HG02642 (cell line): ENCODE data around the gene EDAR.

Experiments
- ATAC-seq: cut with Tn5 transposase; IDR thresholded peaks from one replicate; pipeline ENCODE4 v1.9.1; 2021; ENCODE audit warnings: mild to moderate bottlenecking; ENCODE audit not compliant: unreplicated experiment, poor library complexity

EDAR gene

DNA sequence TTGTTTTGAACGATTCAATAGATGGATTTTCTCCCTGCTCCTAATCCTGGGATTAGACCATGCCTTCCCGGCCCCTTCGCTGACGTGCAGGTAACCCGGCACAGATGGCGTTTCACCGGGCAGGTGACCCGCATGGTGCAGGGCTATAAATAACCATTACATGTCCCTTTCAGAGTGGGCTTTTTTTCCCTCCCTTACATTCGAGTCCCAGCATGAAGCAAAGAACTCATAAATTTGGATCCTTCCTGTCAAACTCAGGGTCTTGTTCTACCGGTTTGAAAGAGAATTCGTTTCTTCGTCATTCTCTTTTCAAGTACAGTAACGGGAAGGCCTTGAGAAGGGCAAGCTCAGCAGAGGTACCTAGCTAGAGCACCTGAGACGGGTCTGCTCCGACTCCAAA lies 46.1 kb downstream of the EDAR start:
- no peak for ATAC-seq

DNA sequence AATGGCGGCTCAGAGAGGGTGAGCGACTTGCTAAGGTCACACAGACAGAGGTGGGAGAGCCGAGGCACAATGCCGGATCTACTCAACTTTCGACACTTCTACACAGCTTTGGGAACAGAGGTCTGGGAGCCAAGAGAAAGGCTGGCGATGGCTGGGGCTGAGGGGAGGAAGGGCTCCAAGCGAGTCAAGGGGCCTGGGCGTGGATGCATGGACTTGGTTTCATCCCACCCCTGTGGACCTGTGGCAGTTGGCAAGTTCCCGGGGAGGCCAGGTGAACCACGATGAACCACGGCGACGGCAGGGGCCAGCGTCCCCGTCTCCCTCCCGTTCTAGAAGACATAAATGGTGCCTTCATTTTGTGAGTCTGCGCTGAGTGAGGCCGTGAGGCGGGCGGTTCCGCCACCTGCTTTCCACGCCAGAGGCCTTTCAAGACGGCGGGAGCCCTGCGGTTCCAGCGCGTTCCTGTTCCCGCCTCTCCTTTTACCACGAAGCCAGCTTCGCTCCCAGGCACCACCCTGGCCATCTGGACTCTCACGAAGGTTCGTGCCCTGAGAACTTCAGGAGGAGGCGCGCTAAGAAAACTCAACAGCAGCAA lies 46.7 kb downstream of the EDAR start:
- ATAC-seq, result no peak

- no peak for ATAC-seq
Measured at GRCh38 chr2:108941767-108942166, 47.3 kb downstream of the EDAR start.

DNA sequence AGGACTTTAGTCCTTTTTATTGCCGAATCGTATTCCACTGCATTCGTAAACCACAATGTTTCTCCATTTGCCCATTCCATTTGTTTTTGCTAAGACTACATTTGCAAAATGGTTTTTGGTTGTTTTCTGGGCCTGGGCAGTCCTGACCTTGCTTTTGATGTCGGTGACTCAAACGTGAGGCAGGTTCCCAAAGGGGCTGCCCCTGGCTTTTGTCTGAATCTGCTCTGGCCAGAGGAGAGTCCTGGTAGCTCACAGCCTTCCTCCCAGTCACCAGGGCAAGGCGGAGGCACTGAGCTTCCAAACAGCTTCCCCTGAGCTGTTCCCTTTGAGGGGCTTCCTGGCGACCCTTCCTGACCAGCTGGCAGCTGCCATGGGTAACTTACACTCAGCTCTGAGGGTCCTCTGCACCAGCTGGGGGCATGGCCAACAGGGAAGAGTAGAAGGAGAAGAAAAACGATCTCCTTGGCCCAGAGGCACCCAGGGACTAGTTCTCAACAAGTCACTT lies 47.8 kb downstream of the EDAR start:
- ATAC-seq, result no peak

DNA sequence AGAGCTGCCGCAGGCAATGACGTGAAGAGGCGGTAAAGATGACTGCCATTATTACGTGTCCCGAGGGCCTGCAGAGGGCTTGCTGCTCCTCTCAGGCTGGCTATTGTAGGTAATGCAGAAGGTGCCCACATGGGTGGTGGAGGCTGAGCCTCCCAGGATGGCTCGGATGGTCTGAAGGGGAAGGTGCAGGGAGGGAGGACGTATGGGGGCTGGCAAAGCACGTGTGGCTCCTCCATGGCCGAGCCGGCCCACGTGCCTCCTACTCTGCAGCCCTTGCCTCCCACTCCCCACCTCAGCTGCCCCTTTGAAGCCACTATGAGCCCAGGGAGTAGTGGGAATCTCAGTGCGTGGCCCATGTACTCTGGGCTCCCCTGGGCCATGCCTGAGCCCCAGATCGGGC lies 48.9 kb downstream of the EDAR start:
- no peak for ATAC-seq

- ATAC-seq, result no peak
Measured at GRCh38 chr2:108938077-108938710, 50.8 kb downstream of the EDAR start.

DNA sequence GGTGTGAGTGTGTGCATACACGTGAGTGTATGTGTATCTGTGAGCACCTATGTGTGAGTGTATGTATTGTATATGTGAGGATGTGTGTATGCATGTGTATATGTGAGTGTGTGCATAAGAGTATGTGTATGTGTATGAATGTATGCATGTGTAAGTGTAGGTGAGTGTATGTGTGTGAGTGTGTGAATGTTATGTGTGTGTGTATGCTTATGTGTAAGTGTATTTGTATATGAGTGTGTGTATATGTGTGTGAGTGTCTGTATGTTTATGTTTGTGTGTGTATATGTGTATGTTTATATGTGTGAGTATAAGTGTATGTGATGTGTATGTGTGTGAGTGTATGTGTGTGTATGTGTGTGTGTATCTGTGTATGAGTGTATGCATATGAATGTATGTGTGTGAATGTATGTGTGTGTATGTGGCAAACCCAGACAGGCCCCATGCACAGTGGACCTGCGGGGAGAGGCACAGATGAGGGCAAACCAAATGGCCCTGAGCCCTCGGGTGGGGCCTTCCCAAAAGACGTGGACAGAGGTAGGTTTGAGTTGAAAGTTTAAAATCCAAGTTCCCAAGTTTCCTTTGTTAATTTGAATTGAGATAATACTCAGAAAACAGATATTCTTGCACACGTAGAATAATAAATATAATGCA lies 51.5 kb downstream of the EDAR start:
- no peak for ATAC-seq

DNA sequence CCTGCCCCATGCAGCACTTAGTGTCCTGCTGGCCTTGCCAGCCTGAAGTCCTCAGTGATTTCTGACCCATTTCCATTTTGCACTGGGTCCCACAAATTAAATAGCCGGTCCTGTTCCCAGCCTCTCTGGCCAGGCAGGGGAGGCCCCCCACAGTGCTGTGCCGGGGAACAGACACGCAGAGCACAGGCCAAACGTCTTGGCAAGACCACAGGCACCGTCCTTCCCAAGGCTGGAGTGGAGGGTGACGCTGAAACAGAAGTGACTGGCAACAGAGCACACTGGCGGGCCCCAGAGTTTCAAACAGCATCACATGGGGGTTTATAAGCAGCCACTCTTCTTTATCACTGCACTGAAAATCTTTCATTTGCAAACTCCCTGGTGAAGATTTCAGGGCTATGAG lies 52.2 kb downstream of the EDAR start:
- ATAC-seq, result no peak

DNA sequence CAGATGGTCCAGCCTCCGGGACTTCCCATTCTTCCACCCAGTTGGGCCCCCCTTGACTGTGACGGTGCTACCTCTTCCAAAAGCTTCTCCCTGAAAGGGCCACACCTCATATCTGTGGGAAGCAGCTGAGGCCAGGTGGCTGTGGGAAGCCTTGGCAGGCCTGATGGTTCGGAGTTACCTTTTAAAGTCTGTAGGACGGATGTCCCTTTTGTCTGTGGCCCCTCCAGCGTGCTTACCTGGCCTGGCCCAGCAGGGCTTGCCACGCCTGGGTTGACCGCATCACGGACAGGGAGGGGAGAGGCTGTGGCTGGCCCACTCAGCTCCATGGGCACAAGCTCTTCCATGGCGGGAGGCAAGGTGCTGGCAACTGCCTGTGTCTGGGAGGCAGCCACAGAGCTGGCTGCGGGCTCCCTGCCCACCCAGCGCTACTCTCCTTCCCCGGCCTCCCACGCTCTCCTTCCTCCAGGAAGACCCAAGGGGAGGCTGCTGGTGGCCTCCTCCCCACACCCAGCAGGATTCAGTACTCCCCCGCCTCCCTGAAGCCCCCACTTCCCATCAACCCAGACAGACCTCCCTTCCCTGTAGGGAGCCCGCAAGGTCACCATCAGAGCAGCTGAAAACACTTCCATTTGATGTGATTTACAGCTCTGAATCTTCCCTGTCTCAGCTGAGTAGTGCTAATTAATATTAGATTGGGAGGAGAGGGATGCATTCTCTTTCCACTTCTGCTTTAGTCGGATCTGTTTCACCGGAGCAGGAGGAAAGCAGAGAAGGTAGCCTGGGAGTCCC lies 52.8 kb downstream of the EDAR start:
- ATAC-seq, result no peak

DNA sequence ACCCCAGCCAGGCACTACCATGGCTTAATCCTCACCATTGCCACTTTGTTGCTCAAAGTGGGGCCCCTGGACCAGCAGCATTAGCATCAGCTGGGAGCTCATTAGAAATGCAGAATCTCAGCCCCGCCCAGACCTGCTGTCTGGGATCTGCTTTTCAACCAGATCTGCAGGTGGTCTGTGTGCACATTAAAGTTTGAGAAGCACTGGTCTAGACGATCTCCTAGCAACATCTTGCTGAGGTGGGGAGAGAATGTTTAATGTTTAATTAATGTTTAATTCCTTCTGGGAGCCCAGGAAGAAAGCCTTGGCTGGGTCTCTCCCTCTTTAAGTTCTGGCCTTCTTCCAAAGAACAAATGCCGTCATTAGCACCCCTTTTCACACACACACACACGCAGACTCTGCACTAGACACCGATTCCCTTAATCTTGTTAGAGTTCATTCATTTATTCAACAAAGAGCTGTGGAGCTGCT lies 53.7 kb downstream of the EDAR start:
- ATAC-seq, result no peak

- ATAC-seq, result no peak
Measured at GRCh38 chr2:108934583-108935245, 54.3 kb downstream of the EDAR start.

- no peak for ATAC-seq
Measured at GRCh38 chr2:108934151-108934550, 54.9 kb downstream of the EDAR start.

- no peak for ATAC-seq
Measured at GRCh38 chr2:108933691-108934117, 55.3 kb downstream of the EDAR start.

GRCh38 chr2:108932736-108933332 lies 56.2 kb downstream of the EDAR start:
- ATAC-seq, result no peak

- no peak for ATAC-seq
Measured at GRCh38 chr2:108931372-108931771, 57.6 kb downstream of the EDAR start.

GRCh38 chr2:108929807-108930425 lies 59.1 kb downstream of the EDAR start:
- no peak for ATAC-seq

- no peak for ATAC-seq
Measured at GRCh38 chr2:108928660-108929377, 60.2 kb downstream of the EDAR start.

DNA sequence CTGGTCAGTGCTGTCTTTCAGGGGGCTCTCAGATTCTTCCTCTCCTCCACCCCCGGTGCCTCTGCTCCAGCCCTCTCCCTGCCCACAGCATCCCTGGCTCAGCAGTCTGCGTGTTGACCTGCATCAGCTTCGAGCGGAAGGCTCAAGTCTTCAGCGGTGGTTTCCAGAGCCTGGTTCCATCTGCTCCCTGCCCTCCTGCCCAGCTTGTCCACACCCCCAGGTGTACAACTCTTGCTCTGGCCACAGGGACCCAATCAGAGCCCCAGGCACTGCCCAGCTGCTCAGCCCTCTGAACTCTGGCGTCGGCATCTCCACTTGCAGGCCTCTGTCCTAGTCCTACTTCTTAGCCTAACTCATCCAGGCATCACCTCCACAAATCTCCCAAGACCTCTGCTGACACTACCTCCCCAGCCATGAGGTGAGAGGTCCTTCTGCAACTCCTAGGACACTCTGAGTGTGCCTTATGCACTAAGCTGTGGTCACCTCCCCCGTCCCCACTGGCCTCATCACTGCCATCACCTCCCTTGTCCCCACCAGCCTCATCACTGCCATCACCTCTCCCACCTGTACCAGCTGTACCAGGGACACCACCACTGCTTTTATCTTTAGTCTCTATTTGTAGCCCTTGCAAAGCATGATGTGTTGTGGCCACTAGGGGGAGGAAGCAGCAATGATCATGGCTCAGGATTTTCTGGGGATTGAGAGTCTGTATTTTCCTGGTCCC lies 60.9 kb downstream of the EDAR start:
- ATAC-seq, result peak; percentile 65
